Nephron (organoid): ENCODE results near the gene ZNF618.

ENCODE experiments used
- H3K27ac Mint-ChIP-seq, 3 experiments: 2 replicates each; pipeline ENCODE4 v1.8.0; 2020; ENCODE audit warnings: mixed read lengths in 3 of 3, mild to moderate bottlenecking in 2 of 3, moderate library complexity in 1 of 3
- H3K27me3 Mint-ChIP-seq: 2 replicates; pipeline ENCODE4 v1.8.0; 2021; ENCODE audit warnings: low read depth, mild to moderate bottlenecking, moderate library complexity, mixed read lengths
- H3K36me3 Mint-ChIP-seq: 2 replicates; pipeline ENCODE4 v1.8.0; 2020; ENCODE audit warnings: low read depth, mixed read lengths
- H3K4me1 Mint-ChIP-seq: 2 replicates; pipeline ENCODE4 v1.8.0; 2020; ENCODE audit warnings: mixed read lengths
- H3K4me3 Mint-ChIP-seq, 3 experiments: 2 replicates each; pipeline ENCODE4 v1.8.0; 2020; ENCODE audit warnings: mild to moderate bottlenecking in 3 of 3, mixed read lengths in 3 of 3, moderate library complexity in 2 of 3
- H3K9me3 Mint-ChIP-seq: 2 replicates; pipeline ENCODE4 v1.8.0; 2020; ENCODE audit warnings: mixed read lengths
- TF ChIP-seq, protein P1 (sequence below), 3 experiments: fragments of 200-600 bp; sonication (generic); IDR thresholded peaks; one replicate each; pipeline ENCODE4 v1.5.0; 2021; ENCODE audit warnings: antibody characterized with exemption in 3 of 3; ENCODE audit not compliant: unreplicated experiment in 3 of 3

ZNF618 gene

DNA sequence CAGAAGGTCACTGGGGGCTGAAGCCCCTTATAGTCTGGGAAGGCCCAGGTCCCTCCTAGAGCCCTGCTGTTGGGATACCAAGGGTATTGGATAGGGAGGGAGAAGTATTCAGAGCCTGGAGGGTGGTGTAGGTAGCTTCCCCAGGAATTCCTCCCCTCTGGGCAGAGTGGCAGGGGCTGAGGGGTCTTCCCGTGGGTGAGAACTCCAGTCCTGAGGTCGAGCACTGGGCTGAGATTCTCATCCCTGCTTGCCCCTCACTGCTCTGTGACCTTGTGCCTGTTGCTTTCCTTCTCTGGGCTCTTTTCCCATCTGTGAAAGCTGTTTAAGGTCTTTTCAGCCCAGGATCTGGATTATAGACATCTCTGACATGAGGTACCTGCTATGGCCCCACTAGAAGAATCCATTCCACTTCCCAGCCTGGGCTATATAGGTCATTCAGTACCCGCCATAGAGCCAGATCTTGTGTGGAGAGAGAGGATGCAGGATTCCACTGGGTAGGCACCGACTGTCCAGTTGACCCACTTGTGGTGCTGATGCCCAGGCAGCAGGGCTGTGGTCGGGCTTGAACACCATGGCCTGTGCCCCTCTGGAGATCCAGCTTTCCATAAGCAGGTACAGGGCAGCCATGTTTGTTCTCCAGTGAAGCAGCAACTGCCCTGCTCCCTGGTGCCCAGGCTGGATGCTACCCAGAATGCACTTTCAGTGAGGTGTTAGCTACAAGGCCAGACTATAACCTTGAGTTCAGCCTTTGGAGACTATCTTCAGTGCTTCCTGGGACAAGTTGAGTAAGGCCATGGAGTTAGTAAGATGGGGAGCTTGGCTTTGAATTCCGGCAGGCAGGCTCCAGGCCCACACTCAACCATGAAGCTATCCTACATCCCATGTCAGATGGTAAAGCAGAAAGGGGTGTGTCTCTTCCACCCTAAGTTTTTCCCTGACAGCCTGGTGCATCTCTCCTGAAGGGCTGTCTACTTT, 141.9 kb downstream of the ZNF618 start:
- Mint-ChIP-seq H3K9me3 (peaks cover 38% of the 10 kb centered on the region), H3K4me3 (no peak overlapping the region), H3K27ac (no peak overlapping the region), H3K36me3 (peaks cover 92% of the 10 kb centered on the region), H3K4me1 (no peaks in the 10 kb centered on the region), H3K27me3 (no peaks in the 10 kb centered on the region)
- TF ChIP-seq, protein P1, sequence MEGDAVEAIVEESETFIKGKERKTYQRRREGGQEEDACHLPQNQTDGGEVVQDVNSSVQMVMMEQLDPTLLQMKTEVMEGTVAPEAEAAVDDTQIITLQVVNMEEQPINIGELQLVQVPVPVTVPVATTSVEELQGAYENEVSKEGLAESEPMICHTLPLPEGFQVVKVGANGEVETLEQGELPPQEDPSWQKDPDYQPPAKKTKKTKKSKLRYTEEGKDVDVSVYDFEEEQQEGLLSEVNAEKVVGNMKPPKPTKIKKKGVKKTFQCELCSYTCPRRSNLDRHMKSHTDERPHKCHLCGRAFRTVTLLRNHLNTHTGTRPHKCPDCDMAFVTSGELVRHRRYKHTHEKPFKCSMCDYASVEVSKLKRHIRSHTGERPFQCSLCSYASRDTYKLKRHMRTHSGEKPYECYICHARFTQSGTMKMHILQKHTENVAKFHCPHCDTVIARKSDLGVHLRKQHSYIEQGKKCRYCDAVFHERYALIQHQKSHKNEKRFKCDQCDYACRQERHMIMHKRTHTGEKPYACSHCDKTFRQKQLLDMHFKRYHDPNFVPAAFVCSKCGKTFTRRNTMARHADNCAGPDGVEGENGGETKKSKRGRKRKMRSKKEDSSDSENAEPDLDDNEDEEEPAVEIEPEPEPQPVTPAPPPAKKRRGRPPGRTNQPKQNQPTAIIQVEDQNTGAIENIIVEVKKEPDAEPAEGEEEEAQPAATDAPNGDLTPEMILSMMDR (IDR thresholded peaks at IDR 0.05; ENCODE audit: unreplicated experiment in 3 of 3): no peak

DNA sequence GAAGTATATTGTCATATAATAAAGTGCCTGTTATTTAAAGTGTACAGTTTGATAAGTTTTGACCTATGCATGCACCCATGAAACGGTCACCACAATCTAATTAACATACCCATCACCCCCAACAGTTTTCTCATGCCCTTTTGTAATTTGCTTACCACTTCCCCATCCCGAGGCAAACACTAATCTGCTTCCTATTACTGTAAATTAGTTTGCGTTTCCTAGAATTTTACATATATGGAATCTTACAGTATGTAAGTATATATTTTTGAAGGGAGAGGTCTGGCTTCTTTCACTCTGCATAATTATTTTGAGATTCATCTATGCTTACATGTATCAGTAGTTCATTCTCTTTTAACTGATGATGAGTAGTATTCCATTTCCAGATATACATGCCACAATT, 145.5 kb downstream of the ZNF618 start:
- Mint-ChIP-seq H3K4me3 (no peak overlapping the region), H3K27ac (no peak overlapping the region), H3K9me3 (peaks cover 54% of the 10 kb centered on the region), H3K4me1 (no peaks in the 10 kb centered on the region), H3K36me3 (peaks cover 97% of the 10 kb centered on the region), H3K27me3 (no peaks in the 10 kb centered on the region)
- TF ChIP-seq, protein P1 (IDR thresholded peaks at IDR 0.05; ENCODE audit: unreplicated experiment in 3 of 3): no peak

- H3K27me3 Mint-ChIP-seq: no peaks in the 10 kb centered on the region
- no peak overlapping the region for H3K4me3 Mint-ChIP-seq
- no peak overlapping the region for H3K27ac Mint-ChIP-seq
- peaks cover 51% of the 10 kb centered on the region for H3K9me3 Mint-ChIP-seq
- H3K36me3 Mint-ChIP-seq: peaks cover 91% of the 10 kb centered on the region
- TF ChIP-seq, protein P1 (IDR thresholded peaks at IDR 0.05; ENCODE audit: unreplicated experiment in 3 of 3): no peak
- peaks cover 6% of the 10 kb centered on the region for H3K4me1 Mint-ChIP-seq
Observed at GRCh38 chr9:114023961-114024360, 147.9 kb downstream of the ZNF618 start.

- H3K4me1 Mint-ChIP-seq: peaks cover 6% of the 10 kb centered on the region
- peaks cover 43% of the 10 kb centered on the region for H3K9me3 Mint-ChIP-seq
Observed at GRCh38 chr9:114025196-114025753, 149.2 kb downstream of the ZNF618 start.

DNA sequence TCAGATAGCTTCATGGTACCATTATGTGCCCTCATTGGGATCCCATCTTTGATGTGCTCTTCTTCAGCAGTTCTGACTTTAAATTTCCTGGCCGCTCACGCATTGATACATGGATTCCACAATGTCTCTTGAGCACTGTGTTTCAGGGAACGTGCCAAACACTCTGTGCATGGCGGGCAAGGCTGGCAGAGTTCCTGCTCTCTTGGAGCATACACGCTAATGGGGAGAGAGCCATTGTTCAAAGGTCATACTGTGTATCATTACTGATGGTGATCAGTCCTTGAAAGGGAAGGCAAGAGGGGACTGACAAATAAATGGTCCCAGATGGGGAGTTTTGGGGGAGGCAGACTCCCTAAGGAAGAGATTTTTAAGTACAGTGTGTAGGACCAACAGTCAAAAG, 149.7 kb downstream of the ZNF618 start:
- Mint-ChIP-seq H3K9me3 (peaks cover 39% of the 10 kb centered on the region), H3K27me3 (no peaks in the 10 kb centered on the region), H3K36me3 (peaks cover 91% of the 10 kb centered on the region), H3K4me3 (no peak overlapping the region), H3K4me1 (peaks cover 6% of the 10 kb centered on the region), H3K27ac (no peak overlapping the region)
- TF ChIP-seq, protein P1 (IDR thresholded peaks at IDR 0.05; ENCODE audit: unreplicated experiment in 3 of 3): no peak

More at GRCh38 chr9:114025196-114025753, 149.2 kb downstream of the ZNF618 start:
- no peak overlapping the region for H3K27ac Mint-ChIP-seq
- H3K27me3 Mint-ChIP-seq: no peaks in the 10 kb centered on the region
- no peak overlapping the region for H3K4me3 Mint-ChIP-seq
- peaks cover 91% of the 10 kb centered on the region for H3K36me3 Mint-ChIP-seq
- TF ChIP-seq, protein P1 (IDR thresholded peaks at IDR 0.05; ENCODE audit: unreplicated experiment in 3 of 3): no peak
